Stimulated activated CD4-positive, alpha-beta T cell treated with anti-CD3 and anti-CD28 coated beads, Interleukin-1b, Interleukin-23, amount 100 ng/mL, for 48 hours (primary cell): ENCODE results near the gene GCAT.

Source experiments
- DNase-seq: peaks from one replicate; pipeline ENCODE4 v3.0.0-alpha.2; 2020

Gene GCAT

GRCh38 chr22:37807410-37808293 lies at the start of gene GCAT:
TSS of gene GCAT (plus strand) at chr22:37807934. CDS start at chr22:37807968, 34 bp downstream.
- DNase-seq: peak; percentile 91

- no peak for DNase-seq
Observed at GRCh38 chr22:37758694-37759093, 49.0 kb upstream of the GCAT start.

GRCh38 chr22:37759281-37759680 lies 48.5 kb upstream of the GCAT start:
- no peak for DNase-seq

- DNase-seq: no peak
Observed at GRCh38 chr22:37760152-37760551, 47.6 kb upstream of the GCAT start.

- DNase-seq: no peak
Observed at GRCh38 chr22:37762389-37762836, 45.3 kb upstream of the GCAT start.

GRCh38 chr22:37763012-37763411 lies 44.7 kb upstream of the GCAT start:
- no peak for DNase-seq

GRCh38 chr22:37763652-37764051 lies 44.1 kb upstream of the GCAT start:
- DNase-seq: no peak

GRCh38 chr22:37764622-37765021 lies 43.1 kb upstream of the GCAT start:
- no peak for DNase-seq

GRCh38 chr22:37765498-37765897 lies 42.2 kb upstream of the GCAT start:
- no peak for DNase-seq

GRCh38 chr22:37765953-37766576 lies 41.7 kb upstream of the GCAT start:
- no peak for DNase-seq

- DNase-seq: no peak
Observed at GRCh38 chr22:37768273-37768672, 39.5 kb upstream of the GCAT start.

GRCh38 chr22:37769056-37769455 lies 38.7 kb upstream of the GCAT start:
- DNase-seq: no peak

- DNase-seq: no peak
Observed at GRCh38 chr22:37771081-37771480, 36.7 kb upstream of the GCAT start.

GRCh38 chr22:37771702-37772427 lies 35.9 kb upstream of the GCAT start:
- no peak for DNase-seq

GRCh38 chr22:37774728-37775127 lies 33.0 kb upstream of the GCAT start:
- DNase-seq: no peak

GRCh38 chr22:37775785-37776638 lies 31.7 kb upstream of the GCAT start:
- no peak for DNase-seq

- DNase-seq: no peak
Observed at GRCh38 chr22:37776639-37777005, 31.1 kb upstream of the GCAT start.

GRCh38 chr22:37777122-37777687 lies 30.5 kb upstream of the GCAT start:
- no peak for DNase-seq

GRCh38 chr22:37778370-37779009 lies 29.2 kb upstream of the GCAT start:
- no peak for DNase-seq

GRCh38 chr22:37781434-37782059 lies 26.2 kb upstream of the GCAT start:
- DNase-seq: no peak
